HepG2 (cell line): ENCODE data around the gene IL17RB. TPM values are rescaled to one million over a fixed set of nuclear protein-coding genes. Genes with fewer than 3 reads are reported as not detected.

Source experiments
- KLF11 ChIP-seq: IDR thresholded peaks from 2 replicates; pipeline ENCODE4 v1.6.1; 2016; ENCODE audit warnings: missing compliant biosample characterization
- NR2F1 ChIP-seq, 2 experiments: fragments of 450-650 bp in 1 of 2; formaldehyde crosslinking in 1 of 2; IDR thresholded peaks; 2 replicates each; pipeline versions ENCODE4 v1.5.0 to v1.6.1; 2016 to 2020; ENCODE audit warnings: mild to moderate bottlenecking in 1 of 2, missing compliant biosample characterization in 1 of 2, missing genetic modification reagents in 1 of 2, moderate library complexity in 1 of 2
- RFXAP ChIP-seq: sonication (generic); formaldehyde crosslinking; IDR thresholded peaks from 2 replicates; pipeline ENCODE4 v1.4.0; 2020; ENCODE audit warnings: missing genetic modification reagents, borderline replicate concordance
- SRY ChIP-seq: sonication (generic); formaldehyde crosslinking; IDR thresholded peaks from 2 replicates; pipeline ENCODE4 v1.8.0; 2022; ENCODE audit warnings: mild to moderate bottlenecking, missing genetic modification reagents
- ZBTB7A ChIP-seq: sonication (generic); formaldehyde crosslinking; IDR thresholded peaks from 2 replicates; pipeline ENCODE4 v1.8.0; 2022; ENCODE audit warnings: mild to moderate bottlenecking, missing genetic modification reagents
- ZFY ChIP-seq: sonication (generic); formaldehyde crosslinking; IDR thresholded peaks from 2 replicates; pipeline ENCODE4 v1.4.0; 2020; ENCODE audit warnings: missing genetic modification reagents
- ZNF878 ChIP-seq: sonication (generic); formaldehyde crosslinking; IDR thresholded peaks from 2 replicates; pipeline ENCODE4 v1.8.1; 2023; ENCODE audit warnings: mild to moderate bottlenecking, missing genetic modification reagents, moderate library complexity
- ZSCAN29 ChIP-seq: sonication (generic); formaldehyde crosslinking; conservative IDR thresholded peaks from 2 replicates; pipeline ENCODE4 v1.4.0; 2020; ENCODE audit warnings: mild to moderate bottlenecking, missing genetic modification reagents
- ZSCAN9 ChIP-seq: IDR thresholded peaks from 2 replicates; pipeline ENCODE4 v1.6.1; 2016; ENCODE audit warnings: borderline replicate concordance
- polyA plus RNA-seq, 8 experiments: library from polyadenylated mRNA; depleted of rRNA in 3 of 8; stranded (reverse) in 7 of 8; unstranded in 1 of 8; fragments of >200 nt; fragmentation: Illumina TruSeq in 4 of 8; extraction: Trizol in 4 of 8; gene quantifications; 2 replicates each; pipeline versions ENCODE4 v1.2.1 to v1.2.3, GENCODE V29; 2011 to 2016; ENCODE audit warnings: low read depth in 4 of 8, missing spikeins in 1 of 8, mixed read lengths in 1 of 8; ENCODE audit not compliant: insufficient read depth in 1 of 8
- total RNA-seq, 5 experiments: library from RNA; depleted of rRNA; stranded (reverse); fragments of >200 nt; fragmentation: Illumina TruSeq; extraction: Trizol; gene quantifications; 2 replicates each; pipeline ENCODE4 v1.2.3, GENCODE V29; 2016; ENCODE audit warnings: low read depth in 1 of 5
- TF ChIP-seq, protein P1 (sequence below): sonication (generic); formaldehyde crosslinking; IDR thresholded peaks from 2 replicates; pipeline ENCODE4 v1.4.0; 2020; ENCODE audit warnings: missing genetic modification reagents
- TF ChIP-seq, protein P2 (sequence below): sonication (generic); formaldehyde crosslinking; conservative IDR thresholded peaks from 2 replicates; pipeline ENCODE4 v1.8.0; 2022; ENCODE audit warnings: missing genetic modification reagents
- TF ChIP-seq, protein P3 (sequence below): sonication (generic); formaldehyde crosslinking; IDR thresholded peaks from 2 replicates; pipeline ENCODE4 v1.8.1; 2022; ENCODE audit warnings: low read depth, mild to moderate bottlenecking, missing genetic modification reagents

IL17RB gene
- total and polyA plus RNA-seq, 2 of the 13 experiments (the other 11 are each of a cell fraction or from before 2014, with no cell fraction given): 130 to 190 TPM

DNA sequence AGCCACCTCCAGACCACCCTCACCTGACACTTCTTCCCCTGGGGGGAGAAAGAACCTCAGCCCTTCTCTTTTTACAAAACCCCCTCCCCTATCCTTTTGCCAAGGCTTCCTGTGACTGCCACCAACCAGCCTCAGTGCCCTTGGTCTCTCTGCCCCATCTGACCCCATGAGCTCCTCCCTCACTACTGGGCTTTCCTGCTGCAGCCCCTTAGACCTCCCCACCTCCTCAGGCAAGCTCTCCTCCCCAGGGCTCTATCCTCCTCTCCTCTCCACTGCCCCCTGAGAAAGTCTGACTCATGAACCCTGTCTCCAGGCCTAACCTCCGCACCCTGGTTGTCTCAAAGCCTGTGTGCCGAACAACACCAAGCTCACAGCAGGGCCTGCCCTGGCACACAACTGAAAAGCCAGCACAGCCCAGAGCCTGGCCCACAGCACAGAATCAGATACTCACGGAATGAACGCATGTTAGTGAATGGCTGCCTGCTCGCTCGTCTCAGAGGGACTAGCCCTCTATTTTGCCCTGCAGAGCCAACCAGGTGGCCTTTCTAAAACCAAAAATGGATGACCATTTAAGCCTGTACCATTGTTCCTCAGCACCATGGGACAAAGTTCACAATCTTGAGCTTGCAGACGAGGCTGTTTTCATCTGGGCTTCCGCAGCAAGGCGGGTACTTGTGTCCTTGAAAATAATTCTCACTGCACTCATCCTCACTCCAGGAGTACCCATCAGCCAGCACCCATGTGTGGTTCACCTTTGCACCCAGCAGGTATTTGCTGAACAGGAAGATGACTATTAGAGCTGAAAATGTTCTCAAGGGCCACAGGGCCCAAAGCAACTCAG is 1.9 kb upstream of the IL17RB start (continued):
- TF ChIP-seq, protein P1, sequence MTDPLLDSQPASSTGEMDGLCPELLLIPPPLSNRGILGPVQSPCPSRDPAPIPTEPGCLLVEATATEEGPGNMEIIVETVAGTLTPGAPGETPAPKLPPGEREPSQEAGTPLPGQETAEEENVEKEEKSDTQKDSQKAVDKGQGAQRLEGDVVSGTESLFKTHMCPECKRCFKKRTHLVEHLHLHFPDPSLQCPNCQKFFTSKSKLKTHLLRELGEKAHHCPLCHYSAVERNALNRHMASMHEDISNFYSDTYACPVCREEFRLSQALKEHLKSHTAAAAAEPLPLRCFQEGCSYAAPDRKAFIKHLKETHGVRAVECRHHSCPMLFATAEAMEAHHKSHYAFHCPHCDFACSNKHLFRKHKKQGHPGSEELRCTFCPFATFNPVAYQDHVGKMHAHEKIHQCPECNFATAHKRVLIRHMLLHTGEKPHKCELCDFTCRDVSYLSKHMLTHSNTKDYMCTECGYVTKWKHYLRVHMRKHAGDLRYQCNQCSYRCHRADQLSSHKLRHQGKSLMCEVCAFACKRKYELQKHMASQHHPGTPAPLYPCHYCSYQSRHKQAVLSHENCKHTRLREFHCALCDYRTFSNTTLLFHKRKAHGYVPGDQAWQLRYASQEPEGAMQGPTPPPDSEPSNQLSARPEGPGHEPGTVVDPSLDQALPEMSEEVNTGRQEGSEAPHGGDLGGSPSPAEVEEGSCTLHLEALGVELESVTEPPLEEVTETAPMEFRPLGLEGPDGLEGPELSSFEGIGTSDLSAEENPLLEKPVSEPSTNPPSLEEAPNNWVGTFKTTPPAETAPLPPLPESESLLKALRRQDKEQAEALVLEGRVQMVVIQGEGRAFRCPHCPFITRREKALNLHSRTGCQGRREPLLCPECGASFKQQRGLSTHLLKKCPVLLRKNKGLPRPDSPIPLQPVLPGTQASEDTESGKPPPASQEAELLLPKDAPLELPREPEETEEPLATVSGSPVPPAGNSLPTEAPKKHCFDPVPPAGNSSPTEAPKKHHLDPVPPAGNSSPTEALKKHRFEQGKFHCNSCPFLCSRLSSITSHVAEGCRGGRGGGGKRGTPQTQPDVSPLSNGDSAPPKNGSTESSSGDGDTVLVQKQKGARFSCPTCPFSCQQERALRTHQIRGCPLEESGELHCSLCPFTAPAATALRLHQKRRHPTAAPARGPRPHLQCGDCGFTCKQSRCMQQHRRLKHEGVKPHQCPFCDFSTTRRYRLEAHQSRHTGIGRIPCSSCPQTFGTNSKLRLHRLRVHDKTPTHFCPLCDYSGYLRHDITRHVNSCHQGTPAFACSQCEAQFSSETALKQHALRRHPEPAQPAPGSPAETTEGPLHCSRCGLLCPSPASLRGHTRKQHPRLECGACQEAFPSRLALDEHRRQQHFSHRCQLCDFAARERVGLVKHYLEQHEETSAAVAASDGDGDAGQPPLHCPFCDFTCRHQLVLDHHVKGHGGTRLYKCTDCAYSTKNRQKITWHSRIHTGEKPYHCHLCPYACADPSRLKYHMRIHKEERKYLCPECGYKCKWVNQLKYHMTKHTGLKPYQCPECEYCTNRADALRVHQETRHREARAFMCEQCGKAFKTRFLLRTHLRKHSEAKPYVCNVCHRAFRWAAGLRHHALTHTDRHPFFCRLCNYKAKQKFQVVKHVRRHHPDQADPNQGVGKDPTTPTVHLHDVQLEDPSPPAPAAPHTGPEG (CRISPR knock-in tag): 0 out of 2 replicates have a peak, but pooled peaks have one; percentile 37
- TF ChIP-seq, protein P2, sequence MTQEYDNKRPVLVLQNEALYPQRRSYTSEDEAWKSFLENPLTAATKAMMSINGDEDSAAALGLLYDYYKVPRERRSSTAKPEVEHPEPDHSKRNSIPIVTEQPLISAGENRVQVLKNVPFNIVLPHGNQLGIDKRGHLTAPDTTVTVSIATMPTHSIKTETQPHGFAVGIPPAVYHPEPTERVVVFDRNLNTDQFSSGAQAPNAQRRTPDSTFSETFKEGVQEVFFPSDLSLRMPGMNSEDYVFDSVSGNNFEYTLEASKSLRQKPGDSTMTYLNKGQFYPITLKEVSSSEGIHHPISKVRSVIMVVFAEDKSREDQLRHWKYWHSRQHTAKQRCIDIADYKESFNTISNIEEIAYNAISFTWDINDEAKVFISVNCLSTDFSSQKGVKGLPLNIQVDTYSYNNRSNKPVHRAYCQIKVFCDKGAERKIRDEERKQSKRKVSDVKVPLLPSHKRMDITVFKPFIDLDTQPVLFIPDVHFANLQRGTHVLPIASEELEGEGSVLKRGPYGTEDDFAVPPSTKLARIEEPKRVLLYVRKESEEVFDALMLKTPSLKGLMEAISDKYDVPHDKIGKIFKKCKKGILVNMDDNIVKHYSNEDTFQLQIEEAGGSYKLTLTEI (CRISPR knock-in tag): no peak
- TF ChIP-seq SRY (no peak; the same call in 1 of the 2 replicates), NR2F1 (CRISPR knock-in tag; IDR thresholded peaks at IDR 0.05) (peak in 1 of 2 experiments; percentile 42; a peak in 1 of 4 replicates), RFXAP (0 out of 2 replicates have a peak, but pooled peaks have one; percentile 65), ZBTB7A (no peak), KLF11 (CRISPR knock-in tag) (no peak), ZSCAN9 (CRISPR knock-in tag) (peak; percentile 79; the same call in 1 of the 2 replicates), ZFY (CRISPR knock-in tag) (peak; percentile 72), ZNF878 (CRISPR knock-in tag) (0 out of 2 replicates have a peak, but pooled peaks have one; percentile 23), ZSCAN29 (CRISPR knock-in tag) (no peak)
- TF ChIP-seq, protein P3, sequence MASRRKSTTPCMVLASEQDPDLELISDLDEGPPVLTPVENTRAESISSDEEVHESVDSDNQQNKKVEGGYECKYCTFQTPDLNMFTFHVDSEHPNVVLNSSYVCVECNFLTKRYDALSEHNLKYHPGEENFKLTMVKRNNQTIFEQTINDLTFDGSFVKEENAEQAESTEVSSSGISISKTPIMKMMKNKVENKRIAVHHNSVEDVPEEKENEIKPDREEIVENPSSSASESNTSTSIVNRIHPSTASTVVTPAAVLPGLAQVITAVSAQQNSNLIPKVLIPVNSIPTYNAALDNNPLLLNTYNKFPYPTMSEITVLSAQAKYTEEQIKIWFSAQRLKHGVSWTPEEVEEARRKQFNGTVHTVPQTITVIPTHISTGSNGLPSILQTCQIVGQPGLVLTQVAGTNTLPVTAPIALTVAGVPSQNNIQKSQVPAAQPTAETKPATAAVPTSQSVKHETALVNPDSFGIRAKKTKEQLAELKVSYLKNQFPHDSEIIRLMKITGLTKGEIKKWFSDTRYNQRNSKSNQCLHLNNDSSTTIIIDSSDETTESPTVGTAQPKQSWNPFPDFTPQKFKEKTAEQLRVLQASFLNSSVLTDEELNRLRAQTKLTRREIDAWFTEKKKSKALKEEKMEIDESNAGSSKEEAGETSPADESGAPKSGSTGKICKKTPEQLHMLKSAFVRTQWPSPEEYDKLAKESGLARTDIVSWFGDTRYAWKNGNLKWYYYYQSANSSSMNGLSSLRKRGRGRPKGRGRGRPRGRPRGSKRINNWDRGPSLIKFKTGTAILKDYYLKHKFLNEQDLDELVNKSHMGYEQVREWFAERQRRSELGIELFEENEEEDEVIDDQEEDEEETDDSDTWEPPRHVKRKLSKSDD (CRISPR knock-in tag): no peak
